CD4-positive, alpha-beta T cell treated with Interleukin-17A for 4 hours (primary cell): ENCODE data around the gene CYGB.

Source experiments
- DNase-seq: peaks from one replicate; pipeline ENCODE4 v3.0.0-alpha.2; 2020; ENCODE audit warnings: mixed read lengths

CYGB gene

GRCh38 chr17:76537578-76538280 lies at the start of gene CYGB:
Gene CYGB, minus strand, starts transcription at chr17:76537709. Its CDS starts 167 bp downstream, at chr17:76537542.
- no peak for DNase-seq

GRCh38 chr17:76586741-76587487 lies 49.4 kb upstream of the CYGB start:
- DNase-seq: no peak

- peak; percentile 45 for DNase-seq
Measured at GRCh38 chr17:76585649-76586593, 48.4 kb upstream of the CYGB start, which contains the start of gene ST6GALNAC2. Gene ST6GALNAC2, minus strand, starts transcription at chr17:76585860. Its CDS starts 52 bp downstream, at chr17:76585808.

- peak; percentile 27 for DNase-seq
Measured at GRCh38 chr17:76585033-76585648, 47.6 kb upstream of the CYGB start.

- DNase-seq: no peak
Measured at GRCh38 chr17:76584427-76585032, 47.0 kb upstream of the CYGB start.

- DNase-seq: no peak
Measured at GRCh38 chr17:76582660-76583059, 45.2 kb upstream of the CYGB start.

- no peak for DNase-seq
Measured at GRCh38 chr17:76581515-76581914, 44.0 kb upstream of the CYGB start.

- no peak for DNase-seq
Measured at GRCh38 chr17:76579281-76579680, 41.8 kb upstream of the CYGB start.

- no peak for DNase-seq
Measured at GRCh38 chr17:76578376-76578775, 40.9 kb upstream of the CYGB start.

- DNase-seq: no peak
Measured at GRCh38 chr17:76577876-76578275, 40.4 kb upstream of the CYGB start.

GRCh38 chr17:76576189-76576588 lies 38.7 kb upstream of the CYGB start:
- no peak for DNase-seq

- no peak for DNase-seq
Measured at GRCh38 chr17:76575570-76575969, 38.1 kb upstream of the CYGB start.

- no peak for DNase-seq
Measured at GRCh38 chr17:76574166-76574565, 36.7 kb upstream of the CYGB start.

- no peak for DNase-seq
Measured at GRCh38 chr17:76573096-76573495, 35.6 kb upstream of the CYGB start.

GRCh38 chr17:76572201-76572910 lies 34.8 kb upstream of the CYGB start:
- DNase-seq: no peak

- no peak for DNase-seq
Measured at GRCh38 chr17:76570877-76571471, 33.5 kb upstream of the CYGB start.

- DNase-seq: no peak
Measured at GRCh38 chr17:76570457-76570856, 32.9 kb upstream of the CYGB start.

GRCh38 chr17:76569607-76570279 lies 32.2 kb upstream of the CYGB start:
- DNase-seq: no peak

- DNase-seq: no peak
Measured at GRCh38 chr17:76568811-76569221, 31.3 kb upstream of the CYGB start.

- no peak for DNase-seq
Measured at GRCh38 chr17:76567634-76568432, 30.3 kb upstream of the CYGB start.
